Stimulated activated CD4-positive, alpha-beta T cell treated with anti-CD3 and anti-CD28 coated beads, TNF-alpha, amount 100 ng/mL, for 4 hours (primary cell): ENCODE measurements around the gene AKNA.
"Not testable (repeated sequence)": the region's sequence is repeated elsewhere in the genome, so short reads cannot be mapped to it uniquely, and the experiment has no call there.

Source experiments
- DNase-seq, 3 experiments: peaks; one replicate each; pipeline ENCODE4 v3.0.0-alpha.2; 2020; ENCODE audit warnings: low read depth in 3 of 3

Gene AKNA

GRCh38 chr9:114336699-114337395 lies 50.9 kb downstream of the AKNA start:
- DNase-seq: no peak

- DNase-seq: no peak
Observed at GRCh38 chr9:114336157-114336556, 51.6 kb downstream of the AKNA start.

GRCh38 chr9:114335745-114336144 lies 52.0 kb downstream of the AKNA start:
- DNase-seq: no peak

GRCh38 chr9:114334490-114334889 lies 53.3 kb downstream of the AKNA start:
- DNase-seq: no peak

- DNase-seq: not testable (repeated sequence)
Observed at GRCh38 chr9:114333718-114334117, 54.1 kb downstream of the AKNA start.

GRCh38 chr9:114332474-114333040 lies 55.2 kb downstream of the AKNA start:
- not testable (repeated sequence) for DNase-seq

- not testable (repeated sequence) for DNase-seq
Observed at GRCh38 chr9:114331229-114332195, 56.3 kb downstream of the AKNA start.

GRCh38 chr9:114330636-114331035 lies 57.1 kb downstream of the AKNA start:
- no peak for DNase-seq

GRCh38 chr9:114329625-114330022 lies 58.2 kb downstream of the AKNA start, which contains the start of gene ORM2:
Gene ORM2 (plus strand): TSS chr9:114329869. CDS start chr9:114329905, 36 bp downstream.
- not testable (repeated sequence) for DNase-seq

- not testable (repeated sequence) for DNase-seq
Observed at GRCh38 chr9:114328937-114329624, 58.7 kb downstream of the AKNA start.

GRCh38 chr9:114328357-114328820 lies 59.4 kb downstream of the AKNA start:
- not testable (repeated sequence) for DNase-seq

- no peak for DNase-seq
Observed at GRCh38 chr9:114327749-114328148, 60.0 kb downstream of the AKNA start.

GRCh38 chr9:114325684-114326254 lies 62.0 kb downstream of the AKNA start:
- not testable (repeated sequence) for DNase-seq

GRCh38 chr9:114324965-114325364 lies 62.8 kb downstream of the AKNA start:
- DNase-seq: not testable (repeated sequence)

GRCh38 chr9:114324492-114324891 lies 63.3 kb downstream of the AKNA start:
- no peak for DNase-seq

GRCh38 chr9:114323849-114324248 lies 63.9 kb downstream of the AKNA start:
- not testable (repeated sequence) for DNase-seq

- DNase-seq: not testable (repeated sequence)
Observed at GRCh38 chr9:114322831-114323531, 64.8 kb downstream of the AKNA start, which contains the start of gene ORM1. Gene ORM1 (plus strand): TSS chr9:114323098. CDS start chr9:114323134, 36 bp downstream.

- not testable (repeated sequence) for DNase-seq
Observed at GRCh38 chr9:114322160-114322818, 65.5 kb downstream of the AKNA start.

- DNase-seq: no peak
Observed at GRCh38 chr9:114321759-114322158, 66.0 kb downstream of the AKNA start.

- not testable (repeated sequence) for DNase-seq
Observed at GRCh38 chr9:114320710-114321109, 67.1 kb downstream of the AKNA start.
